Ovary (tissue), 3 donors: ENCODE measurements around the gene TACR1.

ENCODE experiments used
- CTCF ChIP-seq, 3 donors: fragments of 450-650 bp in 2 of 3; fragments of 200-600 bp in 1 of 3; IDR thresholded peaks; one replicate each; pipeline versions ENCODE4 v1.5.1 to v1.8.0; 2016 to 2022; ENCODE audit warnings: antibody characterized with exemption in 3 of 3, mild to moderate bottlenecking in 1 of 3
- EP300 ChIP-seq: sonication (generic); formaldehyde crosslinking; IDR thresholded peaks from one replicate; pipeline ENCODE4 v1.6.1; 2017; ENCODE audit warnings: antibody characterized with exemption
- donor health status: DM: no; HTN: no; CAD: no.

- TF ChIP-seq CTCF (IDR thresholded peaks at IDR 0.05) (no peak), EP300 (no peak)
Observed at GRCh38 chr2:75100801-75101151, 98.5 kb downstream of the TACR1 start.
